Forelimb muscle (tissue), 1 donor: ENCODE results near the gene NELFA. TPM values are rescaled to one million over a fixed set of nuclear protein-coding genes. Genes with fewer than 3 reads are reported as not detected.
A peak's percentile ranks its signal among the peaks of the same experiment; 100 is the strongest.

Experiments
- DNase-seq: peaks from one replicate; pipeline ENCODE4 v3.0.0-alpha.2; 2013; ENCODE audit warnings: low read depth
- polyA plus RNA-seq: library from polyadenylated mRNA; unstranded; fragments of 120-200 nt; gene quantifications from one replicate; pipeline ENCODE4 v1.2.1, GENCODE V29; 2013; ENCODE audit not compliant: insufficient read length

NELFA gene
- 21.7 TPM for polyA plus RNA-seq

- peak; percentile 80 for DNase-seq
Measured at GRCh38 chr4:2008921-2009650, at the start of gene NELFA. TSS of gene NELFA (minus strand) at chr4:2008974. CDS start at chr4:2008959, 15 bp downstream.

- DNase-seq: no peak
Measured at GRCh38 chr4:2057382-2058065, 48.8 kb upstream of the NELFA start.

GRCh38 chr4:2054217-2054616, 45.4 kb upstream of the NELFA start:
- no peak for DNase-seq

GRCh38 chr4:2051086-2051485, 42.3 kb upstream of the NELFA start:
- DNase-seq: no peak

GRCh38 chr4:2049811-2050210, 41.0 kb upstream of the NELFA start:
- DNase-seq: no peak

GRCh38 chr4:2049381-2049780, 40.6 kb upstream of the NELFA start:
- no peak for DNase-seq

GRCh38 chr4:2048831-2049230, 40.1 kb upstream of the NELFA start:
- no peak for DNase-seq

GRCh38 chr4:2047781-2048581, 39.2 kb upstream of the NELFA start:
- DNase-seq: no peak

- no peak for DNase-seq
Measured at GRCh38 chr4:2047031-2047660, 38.4 kb upstream of the NELFA start.

GRCh38 chr4:2046031-2046961, 37.5 kb upstream of the NELFA start:
- DNase-seq: no peak

- DNase-seq: no peak
Measured at GRCh38 chr4:2045518-2045951, 36.8 kb upstream of the NELFA start.

- no peak for DNase-seq
Measured at GRCh38 chr4:2044542-2045517, 36.1 kb upstream of the NELFA start.

- no peak for DNase-seq
Measured at GRCh38 chr4:2044119-2044485, 35.3 kb upstream of the NELFA start.

GRCh38 chr4:2043396-2044118, 34.8 kb upstream of the NELFA start:
- no peak for DNase-seq

GRCh38 chr4:2042947-2043395, 34.2 kb upstream of the NELFA start:
- no peak for DNase-seq

GRCh38 chr4:2042204-2042946, 33.6 kb upstream of the NELFA start:
- DNase-seq: no peak

GRCh38 chr4:2041239-2042130, 32.7 kb upstream of the NELFA start:
- DNase-seq: peak; percentile 35
